Chondrocyte (in vitro differentiated cells): Measurements from ENCODE around the gene HSD11B1. TPM values are rescaled to one million over a fixed set of nuclear protein-coding genes. Genes with fewer than 3 reads are reported as not detected.
A peak's percentile ranks its signal among the peaks of the same experiment; 100 is the strongest.

Experiments
- DNase-seq: peaks from one replicate; pipeline ENCODE4 v3.0.0; 2021; ENCODE audit warnings: mixed read lengths, low spot score
- H3K27ac Mint-ChIP-seq: one replicate; pipeline ENCODE4 v1.8.0; 2021; ENCODE audit warnings: mild to moderate bottlenecking, moderate library complexity, mixed read lengths; ENCODE audit not compliant: unreplicated experiment
- H3K27me3 Mint-ChIP-seq: 2 replicates; pipeline ENCODE4 v1.8.0; 2021; ENCODE audit warnings: low read depth, mixed read lengths
- H3K36me3 Mint-ChIP-seq: 2 replicates; pipeline ENCODE4 v1.8.0; 2021; ENCODE audit warnings: low read depth, mixed read lengths
- H3K4me1 Mint-ChIP-seq: 2 replicates; pipeline ENCODE4 v1.8.0; 2021; ENCODE audit warnings: low read depth, mild to moderate bottlenecking, mixed read lengths
- H3K4me3 Mint-ChIP-seq: one replicate; pipeline ENCODE4 v1.8.0; 2021; ENCODE audit warnings: mild to moderate bottlenecking, moderate library complexity, mixed read lengths; ENCODE audit not compliant: unreplicated experiment
- H3K9me3 Mint-ChIP-seq: 2 replicates; pipeline ENCODE4 v1.8.0; 2021; ENCODE audit warnings: low read depth, mixed read lengths
- total RNA-seq: library from RNA; stranded (reverse); gene quantifications from 3 replicates; pipeline ENCODE4 v1.2.1, GENCODE V29; 2021
- TF ChIP-seq, protein P1 (sequence below): fragments of 200-600 bp; sonication (generic); IDR thresholded peaks from 2 replicates; pipeline ENCODE4 v1.5.0; 2021; ENCODE audit warnings: antibody characterized with exemption, mild to moderate bottlenecking, moderate library complexity

The HSD11B1 gene
- total RNA-seq, 1 donor from 2014 or later: not detected

DNA sequence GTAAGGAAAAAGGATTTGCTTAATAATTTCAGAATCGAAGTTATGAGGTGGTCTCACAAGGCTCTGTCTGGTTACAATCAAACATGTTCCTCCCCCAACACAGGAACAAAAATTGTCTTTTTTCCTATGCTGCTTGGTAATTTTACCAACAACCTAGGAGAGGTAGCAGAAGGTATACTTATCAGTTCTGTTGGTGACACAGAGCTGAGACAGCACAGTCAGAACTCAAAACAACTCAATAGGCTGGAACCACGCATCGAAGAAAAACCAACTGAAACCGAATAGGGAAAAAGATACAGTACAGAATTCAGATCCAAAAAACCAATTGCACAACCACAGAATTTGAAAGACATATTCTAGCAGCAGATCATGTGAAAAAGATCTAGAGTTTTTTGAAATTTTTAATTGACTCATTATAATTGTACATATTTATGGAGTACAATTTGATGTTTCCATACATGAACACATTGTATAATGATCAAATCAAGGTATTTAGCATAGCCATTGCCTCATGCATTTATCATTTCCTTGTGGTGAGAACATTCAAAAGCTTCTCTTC lies 25.6 kb upstream of the HSD11B1 start:
- Mint-ChIP-seq H3K4me1 (peaks cover 21% of the 10 kb centered on the region), H3K27me3 (peaks cover 64% of the 10 kb centered on the region), H3K9me3 (no peaks in the 10 kb centered on the region), H3K27ac (no peak overlapping the region), H3K4me3 (no peak overlapping the region), H3K36me3 (no peaks in the 10 kb centered on the region)
- DNase-seq: no peak
- TF ChIP-seq, protein P1, sequence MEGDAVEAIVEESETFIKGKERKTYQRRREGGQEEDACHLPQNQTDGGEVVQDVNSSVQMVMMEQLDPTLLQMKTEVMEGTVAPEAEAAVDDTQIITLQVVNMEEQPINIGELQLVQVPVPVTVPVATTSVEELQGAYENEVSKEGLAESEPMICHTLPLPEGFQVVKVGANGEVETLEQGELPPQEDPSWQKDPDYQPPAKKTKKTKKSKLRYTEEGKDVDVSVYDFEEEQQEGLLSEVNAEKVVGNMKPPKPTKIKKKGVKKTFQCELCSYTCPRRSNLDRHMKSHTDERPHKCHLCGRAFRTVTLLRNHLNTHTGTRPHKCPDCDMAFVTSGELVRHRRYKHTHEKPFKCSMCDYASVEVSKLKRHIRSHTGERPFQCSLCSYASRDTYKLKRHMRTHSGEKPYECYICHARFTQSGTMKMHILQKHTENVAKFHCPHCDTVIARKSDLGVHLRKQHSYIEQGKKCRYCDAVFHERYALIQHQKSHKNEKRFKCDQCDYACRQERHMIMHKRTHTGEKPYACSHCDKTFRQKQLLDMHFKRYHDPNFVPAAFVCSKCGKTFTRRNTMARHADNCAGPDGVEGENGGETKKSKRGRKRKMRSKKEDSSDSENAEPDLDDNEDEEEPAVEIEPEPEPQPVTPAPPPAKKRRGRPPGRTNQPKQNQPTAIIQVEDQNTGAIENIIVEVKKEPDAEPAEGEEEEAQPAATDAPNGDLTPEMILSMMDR: no peak

DNA sequence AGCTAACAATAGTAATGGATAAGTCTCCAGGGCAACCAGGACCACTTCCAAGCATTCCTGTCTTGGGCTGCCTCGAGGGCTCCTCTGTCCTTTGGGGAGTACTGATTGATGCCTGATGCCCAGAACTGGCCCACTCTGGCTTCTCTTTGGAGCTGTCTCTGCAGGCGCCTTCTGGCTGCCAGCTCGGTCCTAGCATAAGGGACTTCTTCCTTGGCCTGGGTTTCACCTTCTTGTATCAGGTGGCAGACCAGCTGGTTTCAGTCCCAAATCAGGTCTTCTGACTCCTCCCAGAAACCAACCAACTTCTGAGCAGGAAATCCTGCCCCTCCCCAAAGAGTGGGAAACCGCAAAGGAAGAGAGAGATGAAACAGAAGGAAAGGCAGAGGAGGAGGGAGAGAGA lies 18.8 kb upstream of the HSD11B1 start:
- H3K36me3 Mint-ChIP-seq: no peaks in the 10 kb centered on the region
- DNase-seq: no peak
- H3K4me1 Mint-ChIP-seq: peaks cover 13% of the 10 kb centered on the region
- no peaks in the 10 kb centered on the region for H3K9me3 Mint-ChIP-seq
- TF ChIP-seq, protein P1: no peak
- no peak overlapping the region for H3K4me3 Mint-ChIP-seq
- H3K27me3 Mint-ChIP-seq: peaks cover 29% of the 10 kb centered on the region
- H3K27ac Mint-ChIP-seq: no peak overlapping the region

DNA sequence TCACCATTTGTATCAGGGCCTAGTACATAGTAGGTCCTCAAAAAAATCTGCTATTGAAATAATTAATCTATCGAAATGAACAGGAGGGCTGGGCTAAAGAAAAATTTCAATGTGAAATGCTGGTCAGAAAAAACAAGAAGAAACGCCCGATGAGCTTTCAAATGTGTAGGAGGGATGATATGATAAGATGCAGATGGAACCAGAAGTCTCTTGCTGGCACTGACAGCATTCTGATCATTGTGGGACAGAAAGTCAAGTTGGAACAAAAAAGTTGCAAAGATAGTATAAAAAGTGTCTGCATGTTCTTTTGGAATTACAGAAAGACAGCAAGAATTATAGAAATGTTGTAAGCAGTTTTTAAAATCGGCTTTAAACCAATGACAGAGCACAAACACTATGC lies 18.3 kb upstream of the HSD11B1 start:
- no peaks in the 10 kb centered on the region for H3K9me3 Mint-ChIP-seq
- H3K36me3 Mint-ChIP-seq: no peaks in the 10 kb centered on the region
- TF ChIP-seq, protein P1: no peak
- no peak overlapping the region for H3K4me3 Mint-ChIP-seq
- H3K4me1 Mint-ChIP-seq: peaks cover 13% of the 10 kb centered on the region
- H3K27me3 Mint-ChIP-seq: peaks cover 24% of the 10 kb centered on the region
- H3K27ac Mint-ChIP-seq: no peak overlapping the region
- no peak for DNase-seq

DNA sequence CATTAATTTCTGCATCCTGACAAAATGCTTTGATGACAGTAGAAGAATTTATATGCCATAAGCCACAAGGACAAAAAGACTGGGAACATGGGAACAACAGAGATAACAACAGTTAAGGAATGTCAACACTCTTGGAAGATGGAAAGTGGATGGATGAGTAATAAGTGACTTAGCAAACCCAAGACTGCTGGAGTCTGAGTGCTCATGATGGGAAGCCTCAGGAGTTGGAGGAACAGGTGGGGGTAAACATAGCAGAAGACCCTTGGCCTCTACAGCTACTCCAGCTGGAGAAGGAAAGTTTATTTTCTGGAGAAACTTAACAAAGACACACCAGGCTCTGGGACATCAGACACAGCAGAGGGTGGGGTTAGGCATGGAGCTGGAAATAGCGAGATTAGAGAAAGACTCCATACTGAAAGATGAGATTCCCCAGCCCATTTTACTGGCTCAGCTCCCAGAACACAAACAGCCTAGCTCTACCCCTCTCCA lies 15.9 kb upstream of the HSD11B1 start:
- H3K27me3 Mint-ChIP-seq: peaks cover 21% of the 10 kb centered on the region
- no peak overlapping the region for H3K4me3 Mint-ChIP-seq
- TF ChIP-seq, protein P1: no peak
- H3K36me3 Mint-ChIP-seq: no peaks in the 10 kb centered on the region
- peaks cover 16% of the 10 kb centered on the region for H3K4me1 Mint-ChIP-seq
- DNase-seq: no peak
- H3K9me3 Mint-ChIP-seq: no peaks in the 10 kb centered on the region
- H3K27ac Mint-ChIP-seq: peak overlapping the region; percentile 28

DNA sequence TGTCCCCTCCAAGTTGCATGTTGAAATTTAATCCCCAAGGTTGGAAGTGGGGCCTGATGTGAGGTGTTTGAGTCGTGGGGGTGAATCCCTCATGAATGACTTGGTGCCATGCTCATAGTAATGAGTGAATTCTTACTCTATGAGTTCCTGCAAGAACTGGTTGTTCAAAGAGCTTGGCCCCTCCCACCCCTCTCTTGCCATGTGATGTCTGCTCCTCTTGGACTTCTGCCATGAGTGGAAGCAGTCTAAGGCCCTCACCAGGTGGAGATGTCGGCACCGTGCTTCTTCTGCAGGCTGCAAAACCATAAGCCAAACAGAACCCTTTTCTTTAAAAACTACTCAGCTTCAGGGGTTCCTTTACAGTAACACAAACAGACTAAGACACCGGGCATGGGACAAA lies 15.2 kb upstream of the HSD11B1 start:
- no peaks in the 10 kb centered on the region for H3K36me3 Mint-ChIP-seq
- H3K27ac Mint-ChIP-seq: no peak overlapping the region
- no peaks in the 10 kb centered on the region for H3K9me3 Mint-ChIP-seq
- peaks cover 16% of the 10 kb centered on the region for H3K4me1 Mint-ChIP-seq
- TF ChIP-seq, protein P1: no peak
- no peak for DNase-seq
- no peak overlapping the region for H3K4me3 Mint-ChIP-seq
- peaks cover 24% of the 10 kb centered on the region for H3K27me3 Mint-ChIP-seq
